Measurements from ENCODE around the gene AGPAT4.

DNA sequence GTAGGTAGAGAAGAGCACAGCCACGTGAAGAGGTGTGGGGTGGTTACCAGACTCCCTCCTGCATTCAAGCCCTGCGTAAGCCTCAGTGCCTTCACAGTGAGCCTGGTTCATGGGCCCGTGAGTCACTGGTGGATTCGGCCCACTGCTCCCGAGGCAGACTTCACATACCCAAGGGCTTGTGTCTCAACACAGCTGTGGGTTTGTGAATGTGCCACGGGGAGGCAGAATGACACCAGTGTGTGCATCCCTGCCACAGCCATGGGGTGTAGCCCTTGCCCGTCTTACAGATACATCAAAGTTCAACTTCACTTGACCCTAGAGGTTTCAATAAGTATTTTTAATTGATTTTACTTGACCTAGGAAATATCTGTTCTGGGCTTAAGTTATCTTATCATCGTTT, 173.8 kb downstream of the AGPAT4 start:
- no peak for TF ChIP-seq CTCF (IDR thresholded peaks at IDR 0.05)
- TF ChIP-seq EZH2 (IDR thresholded peaks at IDR 0.05; ENCODE audit: borderline replicate concordance, insufficient read depth, low read depth, low read length, poor library complexity, severe bottlenecking), result no peak

Data from B cell (primary cell).